SK-N-SH (cell line): Measurements from ENCODE around the gene PPP3R1.

Experiments used
- RCOR1 ChIP-seq: fragments of 150-350 bp; IDR thresholded peaks from 2 replicates; pipeline ENCODE4 v1.6.1; 2017; ENCODE audit warnings: antibody characterized with exemption, low read length
- YY1 ChIP-seq: IDR thresholded peaks from 2 replicates; pipeline ENCODE4 v1.4.0; 2012; ENCODE audit warnings: low read depth, mild to moderate bottlenecking
- TF ChIP-seq, protein P1 (sequence below): fragments of 200-600 bp; sonication (generic); IDR thresholded peaks from 2 replicates; pipeline ENCODE4 v1.6.1; 2017; ENCODE audit warnings: antibody characterized with exemption, mild to moderate bottlenecking, moderate library complexity
- TF ChIP-seq, protein P2 (sequence below): IDR thresholded peaks from 2 replicates; pipeline ENCODE4 v1.4.0; 2012; ENCODE audit warnings: low read depth, borderline replicate concordance

DNA sequence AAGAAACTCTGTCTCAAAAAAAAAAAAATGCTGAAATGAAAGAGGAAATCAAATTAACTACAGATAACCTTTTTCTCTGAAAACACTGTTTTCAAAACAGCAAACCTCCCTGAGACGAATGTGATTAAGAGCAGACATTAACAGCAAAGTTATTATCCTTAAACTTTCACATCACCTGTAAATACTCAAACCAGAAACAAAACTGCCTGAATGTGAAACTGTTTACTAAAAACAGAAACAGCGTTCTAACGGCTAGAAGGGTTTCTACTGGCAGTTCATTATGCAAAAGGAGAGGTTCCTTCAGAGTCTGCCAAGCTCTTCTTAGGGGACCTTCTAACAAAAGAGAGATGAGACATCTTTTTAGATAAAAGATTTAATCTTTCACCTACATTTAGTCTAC is 48.7 kb downstream of the PPP3R1 start:
- TF ChIP-seq, protein P1, sequence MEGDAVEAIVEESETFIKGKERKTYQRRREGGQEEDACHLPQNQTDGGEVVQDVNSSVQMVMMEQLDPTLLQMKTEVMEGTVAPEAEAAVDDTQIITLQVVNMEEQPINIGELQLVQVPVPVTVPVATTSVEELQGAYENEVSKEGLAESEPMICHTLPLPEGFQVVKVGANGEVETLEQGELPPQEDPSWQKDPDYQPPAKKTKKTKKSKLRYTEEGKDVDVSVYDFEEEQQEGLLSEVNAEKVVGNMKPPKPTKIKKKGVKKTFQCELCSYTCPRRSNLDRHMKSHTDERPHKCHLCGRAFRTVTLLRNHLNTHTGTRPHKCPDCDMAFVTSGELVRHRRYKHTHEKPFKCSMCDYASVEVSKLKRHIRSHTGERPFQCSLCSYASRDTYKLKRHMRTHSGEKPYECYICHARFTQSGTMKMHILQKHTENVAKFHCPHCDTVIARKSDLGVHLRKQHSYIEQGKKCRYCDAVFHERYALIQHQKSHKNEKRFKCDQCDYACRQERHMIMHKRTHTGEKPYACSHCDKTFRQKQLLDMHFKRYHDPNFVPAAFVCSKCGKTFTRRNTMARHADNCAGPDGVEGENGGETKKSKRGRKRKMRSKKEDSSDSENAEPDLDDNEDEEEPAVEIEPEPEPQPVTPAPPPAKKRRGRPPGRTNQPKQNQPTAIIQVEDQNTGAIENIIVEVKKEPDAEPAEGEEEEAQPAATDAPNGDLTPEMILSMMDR = no peak
- TF ChIP-seq RCOR1 (no peak), YY1 (no peak)
- TF ChIP-seq, protein P2, sequence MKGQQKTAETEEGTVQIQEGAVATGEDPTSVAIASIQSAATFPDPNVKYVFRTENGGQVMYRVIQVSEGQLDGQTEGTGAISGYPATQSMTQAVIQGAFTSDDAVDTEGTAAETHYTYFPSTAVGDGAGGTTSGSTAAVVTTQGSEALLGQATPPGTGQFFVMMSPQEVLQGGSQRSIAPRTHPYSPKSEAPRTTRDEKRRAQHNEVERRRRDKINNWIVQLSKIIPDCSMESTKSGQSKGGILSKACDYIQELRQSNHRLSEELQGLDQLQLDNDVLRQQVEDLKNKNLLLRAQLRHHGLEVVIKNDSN = no peak
